Transverse colon (tissue), 3 donors: ENCODE results near the gene GRIA4.

Experiments
- EP300 ChIP-seq: sonication (generic); formaldehyde crosslinking; IDR thresholded peaks from one replicate; pipeline ENCODE4 v1.6.1; 2017; ENCODE audit warnings: antibody characterized with exemption, low read depth
- POLR2A ChIP-seq: fragments of 450-650 bp; IDR thresholded peaks from one replicate; pipeline ENCODE4 v1.6.1; 2016; ENCODE audit warnings: antibody characterized with exemption, mild to moderate bottlenecking, moderate library complexity
- TF ChIP-seq, protein P1 (sequence below), 5 experiments: fragments of 200-600 bp in 3 of 5; fragments of 450-650 bp in 2 of 5; sonication (generic) in 3 of 5; IDR thresholded peaks; 1 replicate in 2 of 5; 2 replicates in 3 of 5; pipeline ENCODE4 v1.5.1; 2016 to 2017; ENCODE audit warnings: antibody characterized with exemption in 5 of 5, inconsistent platforms in 3 of 5, mild to moderate bottlenecking in 2 of 5, moderate library complexity in 1 of 5

DNA sequence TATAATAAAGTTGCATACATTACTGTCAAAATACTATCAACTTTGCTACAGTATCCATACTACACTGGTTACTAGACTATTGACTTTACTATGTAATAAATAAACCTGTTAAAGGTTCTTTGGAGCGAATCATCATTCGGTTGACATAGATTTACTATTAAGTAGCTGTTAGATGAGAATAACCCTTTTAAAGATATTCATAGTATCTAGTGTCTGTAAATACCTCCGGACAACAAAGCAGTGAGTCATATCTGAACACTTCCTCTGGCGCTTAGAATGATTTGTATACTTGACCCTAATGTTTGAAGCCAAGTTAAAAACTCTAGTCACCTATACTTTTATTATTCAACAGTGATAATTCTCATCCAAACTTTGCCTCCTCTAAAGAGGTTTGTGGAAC is 327.5 kb downstream of the GRIA4 start:
- TF ChIP-seq, protein P1, sequence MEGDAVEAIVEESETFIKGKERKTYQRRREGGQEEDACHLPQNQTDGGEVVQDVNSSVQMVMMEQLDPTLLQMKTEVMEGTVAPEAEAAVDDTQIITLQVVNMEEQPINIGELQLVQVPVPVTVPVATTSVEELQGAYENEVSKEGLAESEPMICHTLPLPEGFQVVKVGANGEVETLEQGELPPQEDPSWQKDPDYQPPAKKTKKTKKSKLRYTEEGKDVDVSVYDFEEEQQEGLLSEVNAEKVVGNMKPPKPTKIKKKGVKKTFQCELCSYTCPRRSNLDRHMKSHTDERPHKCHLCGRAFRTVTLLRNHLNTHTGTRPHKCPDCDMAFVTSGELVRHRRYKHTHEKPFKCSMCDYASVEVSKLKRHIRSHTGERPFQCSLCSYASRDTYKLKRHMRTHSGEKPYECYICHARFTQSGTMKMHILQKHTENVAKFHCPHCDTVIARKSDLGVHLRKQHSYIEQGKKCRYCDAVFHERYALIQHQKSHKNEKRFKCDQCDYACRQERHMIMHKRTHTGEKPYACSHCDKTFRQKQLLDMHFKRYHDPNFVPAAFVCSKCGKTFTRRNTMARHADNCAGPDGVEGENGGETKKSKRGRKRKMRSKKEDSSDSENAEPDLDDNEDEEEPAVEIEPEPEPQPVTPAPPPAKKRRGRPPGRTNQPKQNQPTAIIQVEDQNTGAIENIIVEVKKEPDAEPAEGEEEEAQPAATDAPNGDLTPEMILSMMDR (IDR thresholded peaks at IDR 0.05) = no peak
- TF ChIP-seq POLR2A (no peak), EP300 (no peak)
